CD1c-positive myeloid dendritic cell (primary cell): ENCODE results near the gene COL6A2.

ENCODE experiments used
- DNase-seq: peaks from one replicate; pipeline ENCODE4 v3.0.0-alpha.2; 2016; ENCODE audit errors: extremely low spot score

Gene COL6A2

GRCh38 chr21:46141767-46142581 is 44.1 kb downstream of the COL6A2 start:
- no peak for DNase-seq

GRCh38 chr21:46142582-46143473 is 44.9 kb downstream of the COL6A2 start:
- DNase-seq = no peak

DNA sequence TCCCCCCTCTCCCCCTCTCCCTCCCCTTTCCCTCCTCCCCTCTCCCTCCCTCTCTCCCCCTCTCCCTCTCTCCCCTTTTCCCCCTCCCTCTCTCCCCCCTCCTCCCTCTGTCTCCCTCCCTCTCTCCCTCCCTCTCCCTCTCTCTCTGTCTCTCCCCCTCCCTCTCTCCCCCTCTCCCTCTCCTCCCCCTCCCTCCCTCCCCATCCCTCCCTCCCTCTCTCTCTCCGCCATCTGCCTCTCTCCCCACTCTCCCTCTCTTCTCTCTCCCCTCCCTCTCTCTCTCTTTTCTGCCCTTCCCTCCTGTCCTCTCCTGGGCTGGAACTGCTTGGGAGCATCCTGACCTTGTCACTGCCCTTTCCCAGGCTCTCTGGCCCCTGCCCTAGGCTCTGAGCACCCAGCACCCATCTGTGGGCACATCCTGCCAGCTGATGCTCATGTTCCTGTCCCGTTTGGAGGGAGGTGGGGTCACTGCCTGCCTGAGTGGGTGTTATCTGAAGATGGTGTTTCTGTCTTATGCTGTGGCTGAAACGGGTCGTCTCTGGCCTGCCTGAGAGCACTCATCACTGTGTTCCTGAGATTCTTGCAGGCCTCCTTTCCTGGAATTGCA is 46.7 kb downstream of the COL6A2 start:
- no peak for DNase-seq

DNA sequence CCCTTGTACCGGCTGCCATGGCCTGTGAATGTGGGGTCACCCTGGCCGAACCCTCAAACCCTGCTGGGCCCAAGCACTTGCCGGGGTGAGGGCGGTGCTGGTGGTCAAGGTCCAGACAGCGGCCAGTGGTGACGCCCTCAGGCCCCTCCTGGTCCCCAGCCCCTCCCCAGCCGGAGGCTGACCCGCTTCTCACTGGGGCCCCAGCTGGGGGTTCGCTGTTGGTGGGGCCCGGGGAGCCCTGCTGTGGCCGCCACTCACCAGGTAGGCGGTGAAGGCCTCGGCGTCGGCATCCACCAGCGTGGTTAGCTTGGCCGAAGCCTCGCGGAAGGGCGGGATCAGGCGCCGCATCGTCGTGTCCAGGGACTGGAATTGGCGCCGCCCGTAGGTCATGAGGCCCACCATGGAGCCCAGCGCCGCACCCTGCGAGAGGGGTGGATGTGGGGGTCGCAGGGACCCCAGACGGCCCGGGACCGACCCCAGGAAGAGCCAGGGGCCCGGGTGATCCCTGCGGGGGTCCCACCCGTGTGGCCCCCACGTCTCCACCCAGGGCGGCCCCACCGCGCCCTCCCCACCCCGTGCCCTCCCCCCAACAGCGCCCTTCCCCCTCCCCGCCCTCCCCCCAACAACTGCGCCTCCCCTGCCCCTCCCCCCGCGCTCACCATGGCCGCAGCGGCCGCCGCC is 47.4 kb downstream of the COL6A2 start:
- no peak for DNase-seq

DNA sequence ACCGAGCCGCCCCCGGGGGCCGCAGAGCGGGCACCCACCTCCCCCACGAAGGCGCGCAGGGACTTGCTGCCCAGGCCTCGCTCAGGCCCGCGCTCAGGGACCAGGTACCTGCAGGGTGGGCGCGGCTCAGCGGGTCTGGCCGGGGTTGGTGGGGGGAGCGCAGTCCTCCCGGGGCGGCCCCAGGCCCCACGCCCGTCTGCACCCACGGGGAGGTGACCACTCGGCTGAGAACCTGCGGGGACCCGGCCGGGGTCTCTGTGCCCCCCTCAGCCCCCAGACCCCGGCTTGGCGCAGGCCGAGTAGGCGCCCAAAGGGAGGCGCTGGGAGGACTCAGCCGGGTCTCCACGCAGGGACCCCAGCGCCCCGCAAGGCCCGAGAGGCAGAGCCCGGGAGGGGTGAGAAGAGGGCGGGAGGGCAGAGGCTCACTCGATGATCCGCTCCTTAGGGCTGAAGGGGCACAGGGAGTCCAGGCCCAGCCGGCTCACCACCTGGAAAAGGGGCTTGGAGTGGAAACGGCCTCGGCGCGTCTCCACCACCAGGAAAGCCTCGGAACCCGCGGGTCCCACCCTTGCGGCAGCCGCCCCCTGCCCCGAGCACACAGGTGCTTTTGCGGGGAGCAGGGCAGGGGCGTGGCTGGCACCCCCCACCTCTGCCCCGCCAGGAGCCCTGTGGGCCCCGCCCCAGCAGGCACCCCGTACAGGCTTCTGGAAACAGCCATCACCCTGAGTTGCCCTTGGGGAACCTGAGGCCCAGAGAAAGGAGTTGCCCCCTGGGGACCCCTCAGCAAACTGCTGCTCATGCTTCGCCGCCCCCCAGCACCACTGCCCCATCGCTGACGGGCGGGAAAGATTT is 48.2 kb downstream of the COL6A2 start:
- DNase-seq = no peak

DNA sequence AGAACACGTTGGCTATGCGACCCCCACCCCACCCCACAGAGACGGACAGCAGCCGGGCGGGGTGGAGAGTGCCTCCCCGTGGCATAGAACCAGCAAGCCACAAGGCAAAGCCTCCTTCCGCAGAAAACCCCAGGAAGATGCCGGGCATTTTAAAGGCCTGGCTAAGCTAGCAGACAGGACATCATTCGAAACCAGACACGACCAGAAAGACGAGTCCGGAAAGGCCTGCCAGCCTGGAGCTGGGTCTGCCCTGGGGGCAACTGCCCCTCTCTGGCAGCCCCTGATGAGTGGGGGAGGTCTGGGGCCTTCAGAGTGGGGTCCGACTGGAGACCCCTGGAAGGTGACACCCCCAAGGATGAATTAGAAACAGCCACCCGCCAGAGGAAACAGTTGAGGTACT is 48.9 kb downstream of the COL6A2 start:
- no peak for DNase-seq

DNA sequence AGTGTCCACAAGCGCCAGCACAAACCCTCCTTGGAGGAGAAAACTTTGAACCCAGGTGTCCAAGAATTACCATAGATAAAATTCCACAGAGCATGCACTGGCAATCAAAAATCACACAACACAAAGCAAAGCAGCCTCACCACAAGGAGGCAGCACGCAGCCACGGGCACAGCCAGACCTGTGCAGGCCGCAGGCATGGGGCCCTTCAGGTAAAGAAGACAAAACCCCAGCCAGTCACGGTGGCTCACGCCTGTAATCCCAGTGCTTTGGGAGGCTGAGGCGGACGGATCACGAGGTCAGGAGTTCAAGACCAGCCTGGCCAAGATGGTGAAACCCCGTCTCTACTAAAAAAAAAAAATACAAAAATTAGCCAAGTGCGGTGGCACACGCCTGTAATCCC is 49.5 kb downstream of the COL6A2 start:
- DNase-seq = peak; percentile 6

DNA sequence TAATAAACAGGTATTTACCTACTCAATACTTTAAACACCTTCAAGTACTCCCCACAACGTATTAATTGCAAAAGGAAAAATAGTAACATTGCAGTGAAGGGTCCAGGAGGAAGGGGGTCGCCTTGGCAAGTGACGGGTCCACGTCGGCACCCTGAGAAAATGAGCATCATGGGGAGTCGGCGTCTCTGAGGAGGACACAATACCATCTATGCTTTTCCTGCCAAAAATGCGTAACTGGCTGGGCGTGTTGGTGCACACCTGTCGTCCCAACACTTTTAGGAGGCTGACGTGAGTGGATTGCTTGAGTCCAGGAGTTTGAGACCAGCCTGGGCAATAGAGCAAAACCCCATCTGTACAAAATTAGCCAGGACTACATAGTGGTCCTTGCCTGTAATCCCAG is 50.2 kb downstream of the COL6A2 start:
- DNase-seq = no peak

GRCh38 chr21:46149205-46149901 is 51.4 kb downstream of the COL6A2 start:
- DNase-seq = no peak

DNA sequence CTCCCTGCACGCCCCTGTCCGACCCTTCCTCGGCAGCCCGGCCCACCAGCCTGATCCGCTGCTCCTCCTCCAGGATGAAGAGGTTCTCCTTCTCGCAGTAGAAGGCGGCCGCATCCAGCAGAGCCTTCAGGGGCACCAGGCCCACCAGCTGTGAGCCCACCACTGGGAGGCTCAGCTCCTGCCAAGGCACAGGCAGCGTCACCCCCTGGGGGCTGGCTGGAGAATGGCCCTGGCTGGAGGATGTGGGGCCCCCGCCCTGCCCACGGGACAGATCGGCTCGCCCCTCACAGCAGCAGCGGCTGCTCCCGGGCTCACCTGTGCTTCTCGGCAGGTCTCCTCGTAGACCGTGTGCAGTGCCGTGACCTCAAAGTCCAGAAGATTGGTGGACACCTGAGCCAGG is 52.2 kb downstream of the COL6A2 start:
- DNase-seq = no peak

- DNase-seq = no peak
These were observed 52.7 kb downstream of the COL6A2 start for GRCh38 chr21:46150491-46151121.

- DNase-seq = no peak
These were observed 53.5 kb downstream of the COL6A2 start for GRCh38 chr21:46151261-46151988.

- no peak for DNase-seq
These were observed 54.3 kb downstream of the COL6A2 start for GRCh38 chr21:46151989-46152926.

- DNase-seq = no peak
These were observed 55.0 kb downstream of the COL6A2 start for GRCh38 chr21:46152927-46153246.

- peak; percentile 39 for DNase-seq
These were observed 55.6 kb downstream of the COL6A2 start for GRCh38 chr21:46153247-46154154.

- no peak for DNase-seq
These were observed 56.4 kb downstream of the COL6A2 start for GRCh38 chr21:46154155-46154954.
